Astrocyte of the cerebellum (primary cell): Measurements from ENCODE around the gene TRAF1.

Experiments
- DNase-seq: peaks from one replicate; pipeline ENCODE4 v3.0.0-alpha.2; 2011; ENCODE audit warnings: low read depth
- H3K4me3 ChIP-seq: 2 replicates; pipeline ENCODE4 v1.5.1; 2011; ENCODE audit warnings: mild to moderate bottlenecking, low read depth, low read length, moderate library complexity
- in situ Hi-C: cut with HindIII; loops from 2 replicates; pipeline ENCODE4 v1.10.0; 2017; ENCODE audit warnings: low sequenced_read_pairs
- TF ChIP-seq, protein P1 (sequence below): IDR thresholded peaks from 2 replicates; pipeline ENCODE4 v1.5.1; 2012; ENCODE audit warnings: low read length, low read depth, moderate library complexity, mild to moderate bottlenecking; ENCODE audit errors: missing control alignments

TRAF1 gene

DNA sequence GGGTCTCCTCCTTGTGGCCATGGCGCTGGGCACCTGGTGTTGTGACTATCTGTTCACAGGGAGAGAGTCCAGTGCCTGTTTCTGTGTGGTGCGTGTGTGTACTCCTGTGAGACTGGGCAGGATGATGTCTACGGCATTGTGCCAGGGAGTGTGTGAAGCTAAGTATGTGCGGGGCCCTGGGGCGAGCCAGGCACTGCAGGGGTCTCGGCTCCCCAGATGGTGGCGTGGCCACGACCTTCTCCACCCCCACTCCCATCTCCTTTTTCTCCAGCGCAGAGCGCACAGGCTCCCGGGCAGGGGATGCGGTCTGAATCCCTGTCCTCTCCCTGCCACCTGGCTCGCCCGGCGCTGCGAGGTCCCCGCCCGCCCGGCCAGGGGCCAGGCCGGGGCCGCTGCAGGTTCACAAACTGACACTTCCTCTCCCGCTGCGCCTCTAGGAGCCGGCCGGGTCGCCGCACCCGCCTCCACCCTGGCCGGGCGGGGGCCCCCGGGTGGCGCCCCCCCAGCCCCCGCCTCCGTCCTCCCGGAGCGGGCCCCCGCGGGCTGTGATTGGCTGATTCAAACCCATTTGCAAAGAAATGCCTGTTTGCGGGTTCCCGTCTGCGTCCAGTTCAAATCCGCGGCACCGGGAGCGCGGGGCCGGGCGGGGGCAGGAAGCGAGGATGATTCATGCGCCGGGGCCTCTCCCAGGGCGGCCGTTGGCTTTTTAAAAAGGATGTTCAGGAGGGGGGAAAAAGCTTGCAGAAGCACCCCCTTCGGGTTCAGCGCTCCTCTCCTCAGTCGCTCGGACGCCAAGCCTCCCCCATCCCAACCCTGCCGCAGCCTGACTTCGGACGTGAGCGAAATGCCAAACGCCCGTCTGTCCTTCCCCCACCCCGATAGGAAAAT lies 50.4 kb downstream of the TRAF1 start:
- TF ChIP-seq, protein P1, sequence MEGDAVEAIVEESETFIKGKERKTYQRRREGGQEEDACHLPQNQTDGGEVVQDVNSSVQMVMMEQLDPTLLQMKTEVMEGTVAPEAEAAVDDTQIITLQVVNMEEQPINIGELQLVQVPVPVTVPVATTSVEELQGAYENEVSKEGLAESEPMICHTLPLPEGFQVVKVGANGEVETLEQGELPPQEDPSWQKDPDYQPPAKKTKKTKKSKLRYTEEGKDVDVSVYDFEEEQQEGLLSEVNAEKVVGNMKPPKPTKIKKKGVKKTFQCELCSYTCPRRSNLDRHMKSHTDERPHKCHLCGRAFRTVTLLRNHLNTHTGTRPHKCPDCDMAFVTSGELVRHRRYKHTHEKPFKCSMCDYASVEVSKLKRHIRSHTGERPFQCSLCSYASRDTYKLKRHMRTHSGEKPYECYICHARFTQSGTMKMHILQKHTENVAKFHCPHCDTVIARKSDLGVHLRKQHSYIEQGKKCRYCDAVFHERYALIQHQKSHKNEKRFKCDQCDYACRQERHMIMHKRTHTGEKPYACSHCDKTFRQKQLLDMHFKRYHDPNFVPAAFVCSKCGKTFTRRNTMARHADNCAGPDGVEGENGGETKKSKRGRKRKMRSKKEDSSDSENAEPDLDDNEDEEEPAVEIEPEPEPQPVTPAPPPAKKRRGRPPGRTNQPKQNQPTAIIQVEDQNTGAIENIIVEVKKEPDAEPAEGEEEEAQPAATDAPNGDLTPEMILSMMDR: no peak
- H3K4me3 ChIP-seq: peak overlapping the region; percentile 65
- peak; percentile 38 for DNase-seq
- in situ Hi-C loops: no loop called here

DNA sequence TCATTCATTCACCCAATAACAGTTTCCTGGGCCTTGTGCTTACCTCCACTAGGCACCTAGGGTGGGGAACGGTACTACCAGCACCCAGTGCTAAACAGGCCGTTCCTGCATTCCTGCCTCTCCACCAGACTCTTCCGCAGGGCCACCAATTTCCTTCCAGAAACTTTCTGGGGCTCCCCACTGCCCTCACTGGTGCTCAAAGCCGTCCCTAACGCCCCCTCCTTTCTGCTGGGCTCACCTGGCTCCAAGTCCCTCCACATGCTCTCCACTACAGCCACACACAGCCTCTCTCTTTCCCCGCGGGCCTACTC lies 51.0 kb downstream of the TRAF1 start:
- no peak for DNase-seq
- TF ChIP-seq, protein P1: no peak
- peak overlapping the region; percentile 65 for H3K4me3 ChIP-seq
- in situ Hi-C loops: no loop called here

DNA sequence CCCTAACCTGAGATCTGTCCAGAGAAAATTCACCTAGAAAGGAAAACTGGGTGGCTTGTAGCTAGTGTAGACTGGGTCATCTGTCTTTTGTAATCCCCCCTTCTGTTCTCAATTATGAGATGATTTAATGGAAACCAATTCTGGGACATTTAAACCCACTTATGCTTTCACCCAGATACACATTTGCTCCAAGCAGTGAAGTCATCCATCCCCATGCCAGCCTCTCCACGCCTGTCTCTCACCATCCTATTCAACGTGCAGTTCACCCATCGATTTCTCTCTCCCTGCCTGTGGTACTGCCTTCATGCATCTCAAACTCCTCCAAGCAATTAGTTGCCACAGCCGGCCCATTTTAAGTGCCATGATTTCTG lies 51.4 kb downstream of the TRAF1 start:
- H3K4me3 ChIP-seq: no peak overlapping the region
- DNase-seq: no peak
- TF ChIP-seq, protein P1: no peak
- in situ Hi-C loops: no loop called here

DNA sequence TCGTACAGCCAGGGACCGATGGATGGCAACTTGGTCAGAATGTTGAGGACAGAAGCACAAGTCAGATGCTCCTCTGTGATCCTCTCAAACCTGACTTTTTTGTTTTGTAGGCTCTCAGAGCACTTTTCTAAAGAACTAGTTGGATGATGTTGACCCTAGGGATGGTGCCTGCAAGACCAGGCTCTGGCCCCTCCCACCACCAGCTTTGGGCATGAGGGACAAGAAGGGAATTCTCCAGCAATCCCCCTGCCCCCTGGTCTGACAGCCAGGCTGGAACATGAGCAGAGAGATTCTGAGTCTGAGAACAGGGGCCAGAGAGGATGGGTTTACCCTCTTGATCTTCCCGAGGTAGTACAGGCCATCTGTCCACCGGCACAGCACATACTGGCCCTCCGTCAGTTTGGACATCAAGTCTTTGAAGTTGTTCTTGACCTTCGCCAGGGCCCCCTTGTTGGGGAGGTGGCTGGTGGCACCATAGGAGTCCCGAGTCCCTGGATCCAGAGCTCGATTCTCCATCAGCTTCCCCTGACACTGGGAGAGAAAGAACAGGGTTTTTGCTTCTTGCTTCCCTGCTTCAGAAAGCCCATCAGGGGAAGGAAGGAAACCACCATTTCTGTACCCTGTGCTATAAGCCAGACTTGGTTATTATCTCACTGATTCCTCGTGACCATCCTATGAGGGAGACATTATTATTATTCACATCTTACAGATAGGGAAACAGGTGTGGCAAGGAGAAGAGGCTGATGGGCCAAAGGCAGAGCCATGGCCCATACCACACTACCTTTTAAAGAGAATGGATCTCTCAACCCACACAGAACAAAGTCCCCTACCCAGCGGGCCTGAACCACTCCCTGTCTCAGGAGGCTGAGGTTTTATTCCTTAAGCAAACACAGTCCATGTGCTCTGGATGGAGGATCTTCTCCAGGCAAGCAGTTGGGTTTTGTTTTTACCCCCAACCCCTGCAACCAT lies 52.1 kb downstream of the TRAF1 start:
- H3K4me3 ChIP-seq: no peak overlapping the region
- in situ Hi-C loops: no loop called here
- DNase-seq: no peak
- TF ChIP-seq, protein P1: no peak

DNA sequence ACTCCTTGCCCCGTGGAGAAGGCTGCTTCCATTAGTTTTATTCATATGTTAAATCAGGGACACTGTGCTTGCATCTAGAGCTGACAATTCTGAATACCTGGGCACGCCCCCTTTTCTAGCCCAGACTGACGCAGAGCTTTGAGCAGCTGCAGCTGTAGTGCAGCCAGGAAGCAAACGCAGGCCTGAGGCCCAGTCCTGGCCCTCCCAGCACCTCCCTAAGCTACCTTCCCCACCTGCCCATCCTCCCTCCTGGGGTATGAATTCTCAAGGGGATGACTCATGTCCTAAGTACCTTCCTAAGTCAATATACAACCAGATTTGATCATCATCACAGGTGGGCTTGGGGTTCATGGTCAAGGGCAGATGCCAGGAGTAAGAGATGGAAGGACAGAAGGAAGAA lies 53.1 kb downstream of the TRAF1 start:
- in situ Hi-C loops: no loop called here
- TF ChIP-seq, protein P1: no peak
- DNase-seq: no peak
- no peak overlapping the region for H3K4me3 ChIP-seq

DNA sequence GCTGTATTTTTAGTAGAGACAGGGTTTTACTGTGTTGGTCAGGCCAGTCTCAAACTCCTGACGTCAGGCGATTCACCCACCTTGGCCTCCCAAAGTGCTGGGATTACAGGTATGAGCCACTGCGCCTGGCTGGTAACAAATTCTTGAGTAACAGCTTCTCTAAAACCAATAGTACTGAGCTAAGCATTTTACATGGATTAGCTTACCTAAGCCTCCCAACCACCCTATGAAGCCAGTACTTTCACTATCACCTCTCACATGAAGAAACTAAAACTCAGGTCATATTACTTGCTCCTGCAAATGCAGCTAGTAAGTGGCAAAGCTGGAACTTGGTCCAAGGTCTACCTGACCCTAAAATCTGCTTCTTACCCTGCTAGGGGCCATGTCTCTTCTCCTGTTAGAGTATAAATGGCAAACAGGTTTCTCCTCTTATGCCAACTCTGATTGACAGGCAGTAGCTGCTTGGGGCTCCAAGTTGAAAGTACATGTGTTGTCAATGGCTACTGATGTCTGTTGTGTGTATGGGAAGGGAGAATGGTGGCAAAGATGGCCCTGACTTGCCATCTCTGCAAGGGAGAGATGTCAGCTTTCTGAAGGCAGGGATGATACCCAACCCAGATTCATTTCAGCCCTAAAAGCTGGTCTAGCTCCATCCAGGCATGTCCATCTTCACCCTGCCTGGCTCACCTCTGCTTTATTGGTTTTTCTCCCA lies 53.6 kb downstream of the TRAF1 start:
- DNase-seq: no peak
- H3K4me3 ChIP-seq: no peak overlapping the region
- TF ChIP-seq, protein P1: no peak
- in situ Hi-C loops: no loop called here
